HG02678 (cell line): ENCODE results near the gene CFAP58.

Experiments
- ATAC-seq: cut with Tn5 transposase; IDR thresholded peaks from one replicate; pipeline ENCODE4 v1.9.1; 2021; ENCODE audit warnings: mild to moderate bottlenecking, moderate library complexity; ENCODE audit not compliant: unreplicated experiment

The CFAP58 gene

GRCh38 chr10:104333728-104334373 is 19.8 kb upstream of the CFAP58 start:
- ATAC-seq, result no peak

- ATAC-seq, result no peak
These were observed 19.1 kb upstream of the CFAP58 start for GRCh38 chr10:104334561-104334960.

GRCh38 chr10:104334965-104335650 is 18.5 kb upstream of the CFAP58 start:
- no peak for ATAC-seq

- ATAC-seq, result peak; percentile 28
These were observed 16.7 kb upstream of the CFAP58 start for GRCh38 chr10:104336821-104337467.

GRCh38 chr10:104337521-104337984 is 16.1 kb upstream of the CFAP58 start:
- ATAC-seq, result peak; percentile 45

- ATAC-seq, result peak; percentile 66
These were observed 15.5 kb upstream of the CFAP58 start, which contains the start of gene ITPRIP for GRCh38 chr10:104337985-104338735. Gene ITPRIP (minus strand): TSS chr10:104338465. CDS start chr10:104316051, 22,414 bp downstream.

- ATAC-seq, result no peak
These were observed 14.0 kb upstream of the CFAP58 start for GRCh38 chr10:104339469-104340110.

GRCh38 chr10:104340111-104340526 is 13.5 kb upstream of the CFAP58 start:
- ATAC-seq, result no peak

GRCh38 chr10:104340641-104341040 is 13.0 kb upstream of the CFAP58 start:
- ATAC-seq, result no peak

- ATAC-seq, result no peak
These were observed 10.7 kb upstream of the CFAP58 start for GRCh38 chr10:104342941-104343411.

- ATAC-seq, result no peak
These were observed 9.4 kb upstream of the CFAP58 start for GRCh38 chr10:104344219-104344618.

- ATAC-seq, result no peak
These were observed 8.1 kb upstream of the CFAP58 start for GRCh38 chr10:104345515-104345914.

GRCh38 chr10:104345941-104346340 is 7.7 kb upstream of the CFAP58 start:
- ATAC-seq, result no peak

- no peak for ATAC-seq
These were observed 6.2 kb upstream of the CFAP58 start for GRCh38 chr10:104347295-104348045.

- ATAC-seq, result no peak
These were observed 5.0 kb upstream of the CFAP58 start for GRCh38 chr10:104348601-104349000.

GRCh38 chr10:104349623-104350126 is 4.0 kb upstream of the CFAP58 start:
- peak; percentile 53 for ATAC-seq

- ATAC-seq, result peak; percentile 44
These were observed 3.5 kb upstream of the CFAP58 start for GRCh38 chr10:104350127-104350635.

- ATAC-seq, result no peak
These were observed 2.5 kb upstream of the CFAP58 start for GRCh38 chr10:104351061-104351702.

- ATAC-seq, result peak; percentile 21
These were observed 1.7 kb upstream of the CFAP58 start for GRCh38 chr10:104351919-104352318.
